Measurements from ENCODE around the gene RIF1.
A peak's percentile ranks its signal among the peaks of the same experiment; 100 is the strongest.

The RIF1 gene

GRCh38 chr2:151422917-151423439 is 13.3 kb downstream of the RIF1 start:
- FAIRE-seq: no peak

DNA sequence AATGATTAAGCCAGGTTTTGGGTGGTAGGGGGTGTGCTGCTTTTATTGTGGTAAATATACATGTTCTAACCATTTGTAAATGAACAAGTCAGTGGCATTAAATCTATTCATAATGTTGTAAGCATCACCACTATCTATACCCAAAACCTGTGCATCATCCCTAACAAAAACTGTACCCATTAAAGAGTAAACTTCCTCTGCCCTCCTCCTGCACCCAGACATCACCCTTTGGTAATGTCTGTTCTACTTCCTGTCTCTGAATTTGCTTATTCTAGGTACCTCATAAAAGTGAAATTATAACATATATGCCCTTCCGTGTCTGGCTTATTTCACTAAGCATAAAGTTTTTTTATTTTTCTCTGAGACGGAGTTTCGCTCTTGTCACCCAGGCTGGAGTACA is 14.1 kb downstream of the RIF1 start:
- FAIRE-seq: no peak

DNA sequence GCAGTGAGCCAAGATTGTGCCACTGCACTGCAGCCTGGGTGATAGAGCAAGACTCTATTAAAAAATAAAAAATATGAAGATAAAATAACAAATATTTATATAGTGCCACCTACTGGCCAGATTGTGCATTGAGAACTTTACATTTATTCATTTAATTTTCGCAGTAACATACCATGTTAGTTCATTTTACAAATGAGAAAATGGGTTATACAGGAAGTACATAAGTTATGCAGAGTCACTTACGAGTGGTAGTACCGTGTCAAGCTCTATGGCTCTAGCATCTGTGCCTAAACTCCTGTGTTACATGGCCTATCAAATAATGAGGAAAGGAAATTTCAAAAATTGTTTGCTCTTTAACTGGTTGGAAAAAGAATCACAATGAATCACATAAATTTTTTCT is 27.9 kb downstream of the RIF1 start:
- no peak for FAIRE-seq

GRCh38 chr2:151438506-151438905 is 28.8 kb downstream of the RIF1 start:
- FAIRE-seq: peak; percentile 24

DNA sequence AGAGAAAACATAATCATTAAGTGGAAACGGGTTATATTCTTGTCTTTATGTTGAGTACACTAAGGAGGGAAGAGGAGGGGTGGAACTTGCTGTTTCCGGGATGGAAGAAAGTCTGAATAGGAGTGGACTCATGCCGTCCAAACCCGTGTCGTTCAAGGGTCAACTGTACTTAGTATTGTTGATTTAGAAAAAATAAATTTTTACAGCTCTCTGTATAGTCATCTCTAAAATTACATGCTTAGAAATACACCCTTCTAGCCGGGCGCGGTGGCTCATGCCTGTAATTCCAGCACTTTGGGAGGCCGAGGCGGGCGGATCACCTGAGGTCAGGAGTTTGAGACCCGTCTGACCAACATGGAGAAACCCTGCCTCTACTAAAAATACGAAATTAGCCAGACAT is 29.4 kb downstream of the RIF1 start:
- peak; percentile 38 for FAIRE-seq

GRCh38 chr2:151459358-151459757 is 49.7 kb downstream of the RIF1 start:
- no peak for FAIRE-seq

DNA sequence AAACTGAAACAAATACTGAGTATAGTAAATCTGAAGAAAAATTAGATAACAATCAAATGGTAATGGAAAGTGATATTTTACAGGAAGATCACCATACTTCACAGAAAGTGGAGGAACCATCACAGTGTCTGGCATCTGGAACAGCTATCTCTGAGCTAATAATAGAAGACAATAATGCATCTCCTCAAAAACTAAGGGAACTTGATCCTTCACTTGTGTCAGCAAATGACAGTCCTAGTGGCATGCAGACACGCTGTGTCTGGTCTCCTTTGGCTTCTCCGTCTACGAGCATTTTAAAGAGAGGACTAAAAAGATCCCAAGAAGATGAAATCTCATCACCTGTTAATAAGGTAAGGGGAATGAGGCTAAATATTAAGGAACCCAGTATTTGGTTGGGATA is 56.1 kb downstream of the RIF1 start:
- no peak for FAIRE-seq

DNA sequence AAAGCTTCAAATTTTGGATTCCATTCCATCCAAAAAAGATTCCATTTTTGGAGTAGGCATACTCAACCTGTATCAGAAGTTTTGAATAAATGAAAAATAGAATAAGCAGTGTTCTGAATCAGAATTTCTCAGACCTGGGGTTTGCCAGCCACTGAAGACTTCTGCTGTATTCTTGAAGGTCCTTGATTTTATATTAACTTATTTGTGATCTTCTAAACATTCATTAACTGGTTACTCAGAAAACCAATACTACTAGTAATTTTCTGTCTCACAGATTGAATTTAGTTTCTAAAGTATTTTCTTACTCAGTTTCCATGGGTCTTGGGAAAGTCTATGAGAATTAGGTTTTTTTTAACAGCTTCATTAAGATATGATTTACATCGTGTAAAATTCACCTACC is 60.9 kb downstream of the RIF1 start:
- FAIRE-seq: no peak

GRCh38 chr2:151472966-151473365 is 63.3 kb downstream of the RIF1 start:
- no peak for FAIRE-seq

DNA sequence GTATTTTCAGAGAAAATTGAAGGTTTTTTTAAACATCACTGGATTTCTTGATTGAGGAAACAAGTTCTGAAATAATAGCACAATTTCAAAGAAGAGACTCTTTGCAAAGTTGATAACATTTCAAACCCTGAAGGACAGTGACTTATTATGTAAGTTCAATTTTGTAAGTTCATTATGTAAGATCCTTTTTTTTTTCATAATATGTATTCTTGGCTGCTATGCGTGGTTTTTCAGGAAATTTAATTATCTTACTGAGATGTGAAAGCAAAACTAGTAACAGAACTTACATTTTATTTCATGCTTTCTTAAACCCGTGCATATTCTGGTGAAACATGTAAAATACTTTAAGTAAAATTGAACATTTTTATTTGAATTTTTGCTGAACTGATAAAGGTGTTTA is 65.4 kb downstream of the RIF1 start:
- FAIRE-seq: no peak

DNA sequence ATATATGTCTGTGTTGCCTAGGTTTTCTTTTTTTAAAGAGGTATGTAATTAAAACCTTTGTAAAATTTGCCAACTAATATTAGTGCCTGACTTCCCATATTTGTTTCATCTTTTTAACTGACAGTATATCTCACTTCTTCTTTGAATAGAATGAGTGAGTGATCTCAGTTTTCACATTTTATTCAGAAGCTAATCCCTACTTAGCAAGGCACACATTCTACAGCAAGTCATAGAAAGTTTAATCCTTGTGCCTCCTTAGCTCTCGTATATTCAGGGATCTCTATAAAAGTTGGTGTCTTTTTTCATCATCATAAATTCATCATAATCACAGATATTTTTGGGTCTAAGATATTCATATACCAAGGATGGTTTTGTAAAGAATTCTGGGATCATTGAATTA is 66.6 kb downstream of the RIF1 start:
- FAIRE-seq: no peak

DNA sequence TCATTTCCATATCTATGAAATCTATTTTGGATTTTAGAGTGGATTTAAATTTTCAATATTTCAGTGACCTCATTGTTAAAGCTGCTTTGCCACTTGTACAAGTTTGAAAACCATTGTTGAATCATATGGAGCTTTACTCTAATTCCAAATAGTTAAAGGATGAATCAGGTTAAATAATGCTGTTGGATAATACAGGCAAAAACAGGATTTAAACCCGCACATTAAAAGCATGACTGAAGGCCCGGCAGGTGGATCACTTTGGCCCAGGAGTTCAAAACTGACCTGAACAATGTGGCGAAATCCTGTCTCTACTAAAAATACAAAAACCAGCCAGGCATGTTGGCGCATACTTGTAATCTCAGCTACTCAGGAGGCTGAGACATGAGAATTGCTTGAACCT is 68.3 kb downstream of the RIF1 start:
- no peak for FAIRE-seq

DNA sequence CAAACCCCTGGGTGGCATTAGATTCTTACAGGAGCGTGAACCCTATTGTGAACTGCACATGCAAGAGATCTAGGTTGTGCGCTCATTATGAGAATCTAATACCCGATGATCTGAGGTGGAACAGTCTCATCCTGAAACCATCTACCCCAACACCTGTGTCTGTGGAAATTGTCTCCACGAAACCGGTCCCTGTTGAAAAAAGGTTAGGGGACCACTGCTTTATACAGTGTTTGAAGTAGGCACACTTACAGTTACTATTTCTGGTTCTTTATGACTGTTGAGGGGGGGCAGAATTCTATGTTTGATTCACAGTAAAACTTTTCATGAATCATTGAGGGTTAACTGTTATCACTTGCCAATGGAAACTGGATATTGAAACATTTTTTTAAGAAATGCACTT is 72.0 kb downstream of the RIF1 start:
- no peak for FAIRE-seq

DNA sequence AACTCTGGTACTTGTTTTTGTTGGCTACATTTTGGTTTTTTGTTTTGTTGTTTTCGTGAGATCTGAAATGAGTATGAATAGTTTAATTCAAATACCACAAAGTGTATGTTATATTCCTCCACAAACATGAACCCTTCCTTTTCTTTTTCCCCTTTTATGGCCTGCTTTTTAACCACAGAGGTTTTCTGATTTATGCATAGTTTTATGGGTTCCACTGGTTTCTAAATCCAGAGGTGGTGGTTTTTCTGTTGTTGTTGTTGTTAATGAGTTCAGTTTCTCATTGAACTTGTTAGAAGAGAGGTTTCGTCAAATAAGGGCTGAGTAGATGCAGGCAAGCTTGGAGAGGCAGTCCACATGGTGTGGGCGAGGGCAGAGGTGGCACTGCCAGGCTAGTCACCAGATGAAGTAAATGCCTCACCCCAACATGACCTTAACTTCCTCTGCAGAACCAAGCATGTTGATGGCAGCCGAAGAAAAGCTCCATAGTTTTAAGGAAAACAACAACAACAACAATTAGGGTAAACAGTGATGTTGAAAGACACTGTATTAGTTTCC is 72.5 kb downstream of the RIF1 start:
- no peak for FAIRE-seq

GRCh38 chr2:151483546-151483945 is 73.8 kb downstream of the RIF1 start:
- no peak for FAIRE-seq

DNA sequence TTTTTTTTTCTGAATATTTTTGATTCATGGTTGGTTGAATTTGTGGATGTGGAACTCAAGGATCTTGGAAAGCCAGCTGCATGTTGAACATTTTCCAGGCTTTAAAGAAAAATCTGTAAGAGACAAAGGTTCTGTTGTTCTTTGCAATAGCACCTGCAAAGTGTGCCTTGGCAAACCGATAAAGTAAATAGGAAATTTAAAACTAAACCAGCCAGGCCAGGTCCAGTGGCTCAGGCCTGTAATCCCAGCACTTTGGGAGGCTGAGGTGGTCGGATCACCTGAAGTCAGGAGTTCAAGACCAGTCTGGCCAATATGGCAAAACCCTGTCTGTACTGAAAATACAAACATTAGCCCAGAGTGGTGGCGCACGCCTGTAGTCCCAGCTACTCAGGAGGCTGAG is 74.4 kb downstream of the RIF1 start:
- no peak for FAIRE-seq

DNA sequence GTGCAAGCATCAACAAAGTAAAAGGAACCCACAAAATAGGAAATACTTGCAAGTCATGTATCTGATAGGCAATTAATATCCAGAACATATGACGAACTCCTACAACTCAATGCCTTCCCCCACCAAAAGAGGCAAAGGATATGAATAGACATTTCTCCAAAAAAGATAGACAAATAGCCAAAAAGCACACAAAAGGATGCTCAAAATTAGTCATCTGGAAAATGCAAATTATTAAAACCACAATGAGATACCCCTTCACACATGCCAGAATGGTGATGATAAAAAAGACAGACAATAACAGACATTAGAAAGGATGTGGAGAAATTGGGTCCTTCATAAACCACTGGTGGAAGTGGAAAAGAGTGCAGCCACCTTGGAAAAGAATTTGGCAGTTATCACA is 76.4 kb downstream of the RIF1 start:
- no peak for FAIRE-seq

- no peak for FAIRE-seq
Observed at GRCh38 chr2:151490276-151490675, 80.6 kb downstream of the RIF1 start.

GRCh38 chr2:151491496-151491895 is 81.8 kb downstream of the RIF1 start:
- FAIRE-seq: no peak

DNA sequence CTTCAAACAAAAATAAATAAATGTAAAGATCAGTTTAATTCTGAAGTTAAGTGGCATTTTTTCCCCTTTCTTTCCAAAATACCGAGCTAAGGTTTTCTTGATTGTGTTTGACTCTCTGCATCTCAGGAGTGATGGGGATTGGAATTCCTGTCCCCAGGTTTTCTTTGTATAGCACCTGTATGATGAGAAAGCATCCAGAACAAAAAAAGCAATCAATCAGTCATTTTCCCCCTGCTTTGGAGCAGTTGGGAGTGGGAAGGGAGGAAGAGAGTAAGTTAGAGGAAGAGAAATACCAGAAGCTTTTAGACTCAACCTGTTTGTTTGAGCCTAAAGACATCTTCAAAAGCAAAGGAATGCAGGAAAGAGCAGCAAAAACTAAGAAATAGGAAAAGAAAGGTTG is 88.5 kb downstream of the RIF1 start:
- FAIRE-seq: no peak

- FAIRE-seq: no peak
Observed at GRCh38 chr2:151506170-151506569, 96.5 kb downstream of the RIF1 start.

DNA sequence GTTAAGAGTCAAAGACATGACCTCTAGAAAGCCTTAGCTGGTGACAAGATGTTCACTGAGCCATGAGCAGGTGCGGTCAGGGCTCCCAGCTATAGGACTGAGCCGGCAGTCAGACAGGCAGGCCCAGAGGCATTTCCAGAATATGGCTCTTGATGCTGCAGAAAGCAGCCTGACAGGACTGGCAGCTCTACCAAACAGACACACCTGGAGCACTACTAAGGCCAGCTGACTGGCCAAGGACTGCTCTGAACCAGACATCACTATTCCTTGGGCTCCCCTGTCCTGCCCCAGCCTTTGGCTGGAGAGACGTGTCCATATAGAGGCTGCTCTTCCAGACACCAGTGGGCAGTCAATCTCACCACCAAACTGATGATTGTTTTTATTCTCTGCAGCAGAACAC is 98.8 kb downstream of the RIF1 start:
- no peak for FAIRE-seq

GRCh38 chr2:151518802-151519201 is 109.1 kb downstream of the RIF1 start:
- FAIRE-seq: no peak

- no peak for FAIRE-seq
Observed at GRCh38 chr2:151520976-151521375, 111.3 kb downstream of the RIF1 start.

- no peak for FAIRE-seq
Observed at GRCh38 chr2:151522556-151522955, 112.9 kb downstream of the RIF1 start.

DNA sequence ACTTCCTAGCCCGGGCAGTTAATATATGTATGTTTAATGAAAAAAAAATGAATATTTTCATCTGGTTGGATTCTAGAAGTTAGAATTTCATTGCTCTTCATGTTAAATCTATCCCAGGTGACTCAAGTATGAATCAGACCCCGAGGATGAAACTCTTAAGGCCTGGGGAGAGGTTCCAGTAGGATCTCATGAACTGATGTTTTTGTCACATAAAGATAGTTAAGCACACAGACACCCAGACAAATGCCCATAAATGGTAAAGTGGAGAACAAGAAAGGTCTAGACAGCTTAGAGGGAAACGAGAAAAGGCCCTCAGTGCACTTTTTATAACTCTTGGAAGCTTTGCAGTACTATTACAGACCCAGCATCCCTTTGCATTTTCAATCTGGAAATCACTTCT is 114.1 kb downstream of the RIF1 start:
- no peak for FAIRE-seq

Data from colon (tissue), 2 donors.